HepG2 (cell line): Measurements from ENCODE around the gene RHOV.

Experiments
- CTCF ChIP-seq: sonication (generic); formaldehyde crosslinking; IDR thresholded peaks from 2 replicates; pipeline ENCODE4 v1.5.0; 2020; ENCODE audit warnings: mild to moderate bottlenecking, missing genetic modification reagents, moderate library complexity
- DPF2 ChIP-seq: sonication (generic); formaldehyde crosslinking; IDR thresholded peaks from 2 replicates; pipeline ENCODE4 v1.4.0; 2020; ENCODE audit warnings: mild to moderate bottlenecking, low read depth, missing genetic modification reagents, borderline replicate concordance
- ESRRA ChIP-seq: sonication (generic); formaldehyde crosslinking; IDR thresholded peaks from 2 replicates; pipeline ENCODE4 v1.5.1; 2020; ENCODE audit warnings: mild to moderate bottlenecking, low read depth, missing genetic modification reagents
- FOSL2 ChIP-seq: sonication (generic); formaldehyde crosslinking; IDR thresholded peaks from 2 replicates; pipeline ENCODE4 v1.4.0; 2020; ENCODE audit warnings: missing genetic modification reagents
- IRF2 ChIP-seq: IDR thresholded peaks from 2 replicates; pipeline ENCODE4 v1.6.1; 2018; ENCODE audit warnings: missing genetic modification reagents, missing compliant biosample characterization
- MAFK ChIP-seq, 2 experiments: IDR thresholded peaks in 1 of 2; conservative IDR thresholded peaks in 1 of 2; 2 replicates each; pipeline ENCODE4 v1.6.1; 2011; ENCODE audit warnings: improper control_type of control experiment in 2 of 2, low read length in 2 of 2
- MTA3 ChIP-seq: sonication (generic); formaldehyde crosslinking; IDR thresholded peaks from 2 replicates; pipeline ENCODE4 v1.4.0; 2020; ENCODE audit warnings: missing genetic modification reagents
- RARG ChIP-seq: sonication (generic); formaldehyde crosslinking; IDR thresholded peaks from 2 replicates; pipeline ENCODE4 v1.4.0; 2020; ENCODE audit warnings: low read depth, mild to moderate bottlenecking, missing genetic modification reagents
- SKIL ChIP-seq: sonication (generic); formaldehyde crosslinking; IDR thresholded peaks from 2 replicates; pipeline ENCODE4 v1.8.0; 2022; ENCODE audit warnings: missing genetic modification reagents, mild to moderate bottlenecking, moderate library complexity, borderline replicate concordance
- SMC3 ChIP-seq: IDR thresholded peaks from 2 replicates; pipeline ENCODE4 v1.6.1; 2011; ENCODE audit warnings: low read length, improper control_type of control experiment
- ZIK1 ChIP-seq: sonication (generic); formaldehyde crosslinking; IDR thresholded peaks from 2 replicates; pipeline ENCODE4 v1.5.0; 2020; ENCODE audit warnings: mild to moderate bottlenecking, low read depth, missing genetic modification reagents, borderline replicate concordance
- ZMAT5 ChIP-seq: sonication (generic); formaldehyde crosslinking; IDR thresholded peaks from 2 replicates; pipeline ENCODE4 v1.5.0; 2020; ENCODE audit warnings: mild to moderate bottlenecking, low read depth, missing genetic modification reagents, borderline replicate concordance
- ZNF543 ChIP-seq: sonication (generic); formaldehyde crosslinking; IDR thresholded peaks from 2 replicates; pipeline ENCODE4 v1.4.0; 2020; ENCODE audit warnings: mild to moderate bottlenecking, missing genetic modification reagents
- TF ChIP-seq, protein P1 (sequence below): sonication (generic); formaldehyde crosslinking; IDR thresholded peaks from 2 replicates; pipeline ENCODE4 v1.9.0; 2021; ENCODE audit warnings: missing genetic modification reagents, borderline replicate concordance

- TF ChIP-seq SKIL (no peak), ZIK1 (no peak), MTA3 (CRISPR knock-in tag) (no peak), ESRRA (CRISPR knock-in tag) (no peak), ZMAT5 (CRISPR knock-in tag) (no peak), IRF2 (CRISPR knock-in tag) (no peak), ZNF543 (CRISPR knock-in tag) (no peak), CTCF (CRISPR knock-in tag) (no peak), RARG (no peak), SMC3 (no peak), FOSL2 (no peak), MAFK (conservative IDR thresholded peaks at IDR 0.05 in 1 of 2, IDR thresholded peaks at IDR 0.05 in 1 of 2; ENCODE audit: low read length in 2 of 2) (no peak), DPF2 (CRISPR knock-in tag) (no peak)
- TF ChIP-seq, protein P1, sequence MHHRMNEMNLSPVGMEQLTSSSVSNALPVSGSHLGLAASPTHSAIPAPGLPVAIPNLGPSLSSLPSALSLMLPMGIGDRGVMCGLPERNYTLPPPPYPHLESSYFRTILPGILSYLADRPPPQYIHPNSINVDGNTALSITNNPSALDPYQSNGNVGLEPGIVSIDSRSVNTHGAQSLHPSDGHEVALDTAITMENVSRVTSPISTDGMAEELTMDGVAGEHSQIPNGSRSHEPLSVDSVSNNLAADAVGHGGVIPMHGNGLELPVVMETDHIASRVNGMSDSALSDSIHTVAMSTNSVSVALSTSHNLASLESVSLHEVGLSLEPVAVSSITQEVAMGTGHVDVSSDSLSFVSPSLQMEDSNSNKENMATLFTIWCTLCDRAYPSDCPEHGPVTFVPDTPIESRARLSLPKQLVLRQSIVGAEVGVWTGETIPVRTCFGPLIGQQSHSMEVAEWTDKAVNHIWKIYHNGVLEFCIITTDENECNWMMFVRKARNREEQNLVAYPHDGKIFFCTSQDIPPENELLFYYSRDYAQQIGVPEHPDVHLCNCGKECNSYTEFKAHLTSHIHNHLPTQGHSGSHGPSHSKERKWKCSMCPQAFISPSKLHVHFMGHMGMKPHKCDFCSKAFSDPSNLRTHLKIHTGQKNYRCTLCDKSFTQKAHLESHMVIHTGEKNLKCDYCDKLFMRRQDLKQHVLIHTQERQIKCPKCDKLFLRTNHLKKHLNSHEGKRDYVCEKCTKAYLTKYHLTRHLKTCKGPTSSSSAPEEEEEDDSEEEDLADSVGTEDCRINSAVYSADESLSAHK (CRISPR knock-in tag), result no peak
Measured at GRCh38 chr15:40836020-40836419, 38.0 kb downstream of the RHOV start.
